Smooth muscle cell (in vitro differentiated cells): Measurements from ENCODE around the gene PXYLP1. TPM values are rescaled to one million over a fixed set of nuclear protein-coding genes. Genes with fewer than 3 reads are reported as not detected.

Experiments used
- DNase-seq: peaks from one replicate; lab custom pipeline; 2025; ENCODE audit not compliant: unreplicated experiment; lab: John Stamatoyannopoulos, UW
- H2AFZ ChIP-seq: fragments of 200-600 bp; sonication (generic); 2 replicates; pipeline ENCODE4 v1.6.0; 2016; ENCODE audit warnings: antibody characterized with exemption, low read depth, mild to moderate bottlenecking
- H3F3A ChIP-seq: fragments of 200-600 bp; sonication (generic); 2 replicates; pipeline ENCODE4 v1.6.0; 2017; ENCODE audit warnings: antibody characterized with exemption, low read depth
- H3K27ac ChIP-seq: fragments of 200-600 bp; sonication (generic); 2 replicates; pipeline ENCODE4 v1.5.1; 2016; ENCODE audit warnings: low read depth, mild to moderate bottlenecking
- H3K27me3 ChIP-seq: fragments of 200-600 bp; sonication (generic); 2 replicates; pipeline ENCODE4 v1.6.1; 2016; ENCODE audit warnings: low read depth, mild to moderate bottlenecking
- H3K36me3 ChIP-seq: fragments of 200-600 bp; sonication (generic); 2 replicates; pipeline ENCODE4 v1.5.1; 2016; ENCODE audit warnings: low read depth
- H3K4me1 ChIP-seq: fragments of 200-600 bp; sonication (generic); 2 replicates; pipeline ENCODE4 v1.5.1; 2016; ENCODE audit warnings: low read depth
- H3K4me2 ChIP-seq: fragments of 200-600 bp; sonication (generic); 2 replicates; pipeline ENCODE4 v1.6.0; 2016; ENCODE audit warnings: mild to moderate bottlenecking
- H3K4me3 ChIP-seq: fragments of 200-600 bp; sonication (generic); 2 replicates; pipeline ENCODE4 v1.5.1; 2016; ENCODE audit warnings: mild to moderate bottlenecking
- H3K79me2 ChIP-seq: fragments of 200-600 bp; sonication (generic); 2 replicates; pipeline ENCODE4 v1.6.0; 2016; ENCODE audit warnings: low read depth, mild to moderate bottlenecking
- H3K9ac ChIP-seq: fragments of 200-600 bp; sonication (generic); 2 replicates; pipeline ENCODE4 v1.6.0; 2016; ENCODE audit warnings: low read depth
- H3K9me3 ChIP-seq: fragments of 200-600 bp; sonication (generic); replicated peaks from 2 replicates; pipeline ENCODE4 v1.5.1; 2016; ENCODE audit warnings: low read depth
- H4K20me1 ChIP-seq: fragments of 200-600 bp; sonication (generic); 2 replicates; pipeline ENCODE4 v1.6.0; 2016; ENCODE audit warnings: low read depth
- CTCF ChIP-seq: fragments of 200-600 bp; sonication (generic); IDR thresholded peaks from 2 replicates; pipeline ENCODE4 v1.5.1; 2017; ENCODE audit warnings: borderline replicate concordance, mild to moderate bottlenecking, antibody characterized with exemption; ENCODE audit not compliant: insufficient read depth, poor library complexity, severe bottlenecking
- WGBS: methylation state at CpG from one replicate; pipeline ENCODE4 v1.1.7; 2016; ENCODE audit warnings: low lambda C conversion rate; 5-methylcytosine and 5-hydroxymethylcytosine counted together
- polyA plus RNA-seq: library from polyadenylated mRNA; unstranded; fragments of >200 nt; fragmentation: Nextera tagmentation; extraction: Ambion mirVana; gene quantifications from 2 replicates; pipeline ENCODE4 v1.2.1, GENCODE V29; 2016
- total RNA-seq: library from RNA; depleted of rRNA; stranded (reverse); fragments of >200 nt; gene quantifications from 2 replicates; pipeline ENCODE4 v1.2.3, GENCODE V29; 2014

The PXYLP1 gene
- total and polyA plus RNA-seq, 2 experiments from 2014 or later: 3.3 to 5.6 TPM

GRCh38 chr3:141241616-141242376 lies 10.2 kb downstream of the PXYLP1 start:
- no peaks in the 10 kb centered on the region for H3K9me3 ChIP-seq
- H3K27ac ChIP-seq: no peak overlapping the region
- H3K4me3 ChIP-seq: no peak overlapping the region
- H3K36me3 ChIP-seq: no peaks in the 10 kb centered on the region
- no peaks in the 10 kb centered on the region for H3K79me2 ChIP-seq
- WGBS: 93% methylated on average over 12 of the region's 12 CpGs
- H4K20me1 ChIP-seq: no peaks in the 10 kb centered on the region
- DNase-seq: no peak
- H3K27me3 ChIP-seq: no peaks in the 10 kb centered on the region
- H3K4me1 ChIP-seq: peaks cover 5% of the 10 kb centered on the region
- TF ChIP-seq CTCF: no peak
- no peak overlapping the region for H3K9ac ChIP-seq
- H2AFZ ChIP-seq: no peak overlapping the region
- H3F3A ChIP-seq: no peaks in the 10 kb centered on the region
- no peak overlapping the region for H3K4me2 ChIP-seq

DNA sequence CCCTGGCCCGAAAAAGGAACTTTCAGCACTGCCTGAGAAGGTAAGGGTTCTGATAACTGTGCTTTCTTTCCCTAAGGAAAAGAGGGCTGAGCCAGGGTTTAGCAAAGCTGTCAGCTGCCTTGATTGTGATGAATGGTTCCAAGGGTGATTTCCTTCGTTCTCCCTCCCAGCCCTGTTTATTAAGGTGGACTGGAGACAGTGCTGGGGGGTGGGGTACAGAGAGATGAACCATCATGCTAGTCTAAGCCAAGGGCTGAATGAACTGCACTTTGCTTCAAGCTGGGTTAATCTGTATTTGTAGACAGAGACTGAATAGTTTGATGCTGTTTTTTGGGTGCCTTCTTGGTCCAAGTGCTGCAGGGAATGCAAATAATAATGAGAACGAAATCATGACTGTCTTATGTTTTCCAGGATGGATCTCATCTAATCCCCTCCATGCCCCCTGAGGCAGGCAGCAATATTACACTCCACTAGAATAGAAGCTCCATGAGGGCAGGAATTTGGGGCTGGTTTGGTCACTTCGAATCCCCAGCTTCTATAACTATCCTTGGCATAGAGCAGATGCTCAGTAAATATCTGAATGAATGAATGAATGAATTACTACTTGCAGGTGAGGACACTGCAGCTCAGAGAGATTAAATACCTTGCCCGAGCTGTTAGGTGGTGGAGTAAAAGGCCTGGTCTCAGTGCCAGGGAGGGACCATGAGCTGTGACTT lies 10.9 kb downstream of the PXYLP1 start:
- Histone ChIP-seq H3K79me2 (no peaks in the 10 kb centered on the region), H3K27ac (no peak overlapping the region), H3K36me3 (no peaks in the 10 kb centered on the region), H4K20me1 (no peaks in the 10 kb centered on the region), H3K4me3 (no peak overlapping the region), H3K9me3 (no peaks in the 10 kb centered on the region), H3F3A (no peaks in the 10 kb centered on the region), H2AFZ (no peak overlapping the region), H3K27me3 (no peaks in the 10 kb centered on the region), H3K9ac (no peak overlapping the region), H3K4me2 (no peak overlapping the region), H3K4me1 (peaks cover 5% of the 10 kb centered on the region)
- no peak for DNase-seq
- WGBS: 82% methylated on average over 5 of the region's 5 CpGs
- TF ChIP-seq CTCF: no peak

GRCh38 chr3:141243271-141243707 lies 11.7 kb downstream of the PXYLP1 start:
- no peaks in the 10 kb centered on the region for H3K36me3 ChIP-seq
- H4K20me1 ChIP-seq: no peaks in the 10 kb centered on the region
- H3K4me2 ChIP-seq: no peak overlapping the region
- H3K79me2 ChIP-seq: no peaks in the 10 kb centered on the region
- TF ChIP-seq CTCF: no peak
- no peak overlapping the region for H3K27ac ChIP-seq
- H3K27me3 ChIP-seq: no peaks in the 10 kb centered on the region
- no peak overlapping the region for H2AFZ ChIP-seq
- H3K4me3 ChIP-seq: no peak overlapping the region
- H3K9me3 ChIP-seq: no peaks in the 10 kb centered on the region
- H3K9ac ChIP-seq: no peak overlapping the region
- H3K4me1 ChIP-seq: peaks cover 5% of the 10 kb centered on the region
- no peaks in the 10 kb centered on the region for H3F3A ChIP-seq
- DNase-seq: no peak
- WGBS: 43% methylated on average over 11 of the region's 11 CpGs
